Erythroblast (primary cell): ENCODE measurements around the gene LY86.
A peak's percentile ranks its signal among the peaks of the same experiment; 100 is the strongest.
"Not testable (repeated sequence)": the region's sequence is repeated elsewhere in the genome, so short reads cannot be mapped to it uniquely, and the experiment has no call there.

ENCODE experiments used
- DNase-seq, 2 experiments: peaks; one replicate each; lab custom pipeline; 2025; lab: John Stamatoyannopoulos, UW
- GATA1 ChIP-seq: IDR thresholded peaks from 2 replicates; pipeline ENCODE4 v1.6.1; 2011; ENCODE audit warnings: low read depth, mild to moderate bottlenecking, control low read depth, low read length, moderate library complexity
- POLR2A ChIP-seq: IDR thresholded peaks from 2 replicates; pipeline ENCODE4 v1.6.1; 2011; ENCODE audit warnings: mild to moderate bottlenecking, low read length

The LY86 gene

GRCh38 chr6:6654599-6655575, 66.4 kb downstream of the LY86 start:
- DNase-seq: peak in 1 of 2 experiments; percentile 12
- TF ChIP-seq GATA1 (no peak), POLR2A (no peak)

DNA sequence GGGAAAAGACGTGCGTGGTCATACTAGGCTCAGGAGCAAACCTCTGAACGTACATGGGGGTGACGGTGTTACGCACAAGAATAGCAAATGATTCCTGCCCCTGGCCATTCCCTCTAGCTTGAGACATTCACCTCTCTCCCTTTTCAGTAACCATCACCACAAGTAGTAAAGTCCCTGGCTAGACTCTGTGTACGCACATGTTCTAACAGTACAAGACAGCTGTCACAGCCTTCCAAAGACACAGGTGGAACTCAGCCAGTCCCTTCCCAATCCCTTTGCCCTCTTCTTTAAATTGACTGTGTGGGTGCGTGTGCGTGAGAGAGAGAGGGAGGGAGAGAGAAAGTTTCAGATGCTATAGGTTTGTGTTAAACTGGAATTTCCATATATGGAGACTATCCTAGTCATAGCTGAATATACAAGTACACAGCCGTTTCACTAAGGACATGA, 67.3 kb downstream of the LY86 start:
- no peak for DNase-seq
- TF ChIP-seq GATA1 (no peak), POLR2A (no peak)

GRCh38 chr6:6656287-6656686, 67.8 kb downstream of the LY86 start:
- no peak for TF ChIP-seq POLR2A
- TF ChIP-seq GATA1: no peak
- no peak for DNase-seq

- peak in 1 of 2 experiments; percentile 45 for DNase-seq
- TF ChIP-seq GATA1 (no peak), POLR2A (no peak)
Observed at GRCh38 chr6:6657085-6657819, 68.7 kb downstream of the LY86 start.

GRCh38 chr6:6657820-6658217, 69.3 kb downstream of the LY86 start:
- no peak for TF ChIP-seq POLR2A
- no peak for TF ChIP-seq GATA1

DNA sequence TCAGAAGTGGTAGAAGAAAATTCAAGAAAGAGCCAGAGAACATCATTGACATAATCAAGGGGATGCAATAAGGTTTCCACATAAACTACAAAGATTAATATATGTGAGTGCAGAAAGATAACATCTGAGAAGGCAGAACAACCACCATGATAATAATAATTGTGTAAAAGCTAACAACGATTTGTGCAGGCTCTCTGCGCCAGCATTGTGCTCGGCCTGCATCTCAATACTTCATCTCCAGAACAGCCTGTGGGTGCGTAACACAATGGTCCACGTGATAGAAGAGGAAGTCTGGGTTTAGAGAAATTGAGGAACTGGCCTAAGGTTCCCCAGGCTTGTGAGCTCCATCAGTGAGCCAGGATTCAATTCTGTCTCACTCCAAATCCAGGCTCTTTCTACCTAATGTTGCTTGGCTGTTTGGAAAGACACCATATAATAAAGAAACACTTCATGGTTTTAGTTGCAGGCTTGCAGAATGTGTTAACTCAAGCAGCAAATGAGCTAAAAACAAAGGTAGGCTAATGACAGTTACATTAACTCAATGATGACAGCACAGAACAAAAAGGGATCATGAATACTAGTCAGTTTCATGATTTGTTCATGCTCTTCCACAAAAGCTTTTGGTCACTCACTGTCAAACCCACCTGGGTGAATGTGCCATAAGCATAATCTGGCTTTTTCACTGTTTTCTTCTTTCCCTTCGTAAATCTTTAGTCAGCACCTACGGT, 71.2 kb downstream of the LY86 start:
- no peak for TF ChIP-seq POLR2A
- no peak for TF ChIP-seq GATA1
- no peak for DNase-seq

More at GRCh38 chr6:6657820-6658217, 69.3 kb downstream of the LY86 start:
- no peak for DNase-seq

DNA sequence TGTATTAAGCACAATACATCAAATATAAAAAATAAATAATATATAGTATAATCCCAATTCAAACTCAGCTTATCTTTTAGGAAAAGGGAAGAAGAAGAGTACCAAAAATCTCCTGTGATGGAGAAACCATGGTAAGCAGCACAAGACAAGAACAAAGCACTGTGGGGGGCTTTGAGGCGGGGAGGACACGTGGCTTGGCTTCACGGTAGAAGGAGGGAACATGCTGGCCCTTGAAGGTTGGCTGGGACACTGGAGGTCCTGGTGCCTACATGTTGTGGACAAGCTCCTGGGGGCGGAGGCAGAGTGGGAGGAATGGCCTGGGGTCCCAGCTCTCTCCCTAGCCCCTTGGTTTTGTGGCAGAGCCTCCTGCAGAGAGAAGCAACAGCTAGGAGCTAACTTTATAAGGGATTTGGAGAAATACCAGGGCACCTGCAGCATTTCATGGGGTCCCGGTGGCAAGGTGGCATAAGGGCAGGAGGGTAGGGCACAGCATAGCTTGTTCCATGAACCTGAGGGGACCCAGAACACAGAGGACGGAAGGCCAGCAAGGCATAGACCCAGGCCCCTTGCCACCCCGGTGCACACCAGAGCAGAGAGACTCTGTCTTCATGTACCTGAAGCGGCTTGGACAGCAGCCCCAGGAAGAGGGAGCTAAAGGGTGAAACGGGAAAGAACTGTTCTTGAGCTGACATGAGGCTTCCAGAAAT, 72.0 kb downstream of the LY86 start:
- TF ChIP-seq GATA1 (no peak), POLR2A (no peak)
- DNase-seq: no peak

GRCh38 chr6:6661191-6661590, 72.7 kb downstream of the LY86 start:
- TF ChIP-seq GATA1: no peak
- TF ChIP-seq POLR2A: no peak
- DNase-seq: peak in 1 of 2 experiments; percentile 6

DNA sequence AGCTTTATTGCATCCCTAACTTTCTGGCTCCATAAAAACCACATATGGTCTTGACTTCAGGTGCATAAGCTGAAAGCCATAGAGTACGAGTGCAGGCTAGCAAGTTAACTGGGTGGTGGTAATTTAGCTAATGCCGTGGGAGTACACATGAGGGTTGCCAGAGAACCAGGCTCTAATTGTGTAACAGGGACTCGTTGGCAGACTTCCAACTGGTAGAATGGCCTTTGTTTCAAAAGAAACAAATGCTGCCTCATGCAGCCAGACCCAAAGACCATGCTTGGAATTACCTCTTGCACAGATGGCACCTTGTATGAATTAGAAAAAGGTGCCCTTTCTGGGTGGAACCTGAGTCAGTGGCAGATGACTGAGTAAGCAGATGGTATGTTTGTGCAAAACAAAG, 73.2 kb downstream of the LY86 start:
- TF ChIP-seq GATA1 (no peak), POLR2A (no peak)
- peak; percentile 23 to 33 for DNase-seq

GRCh38 chr6:6663421-6664135, 75.1 kb downstream of the LY86 start:
- no peak for DNase-seq
- TF ChIP-seq GATA1 (no peak), POLR2A (no peak)

DNA sequence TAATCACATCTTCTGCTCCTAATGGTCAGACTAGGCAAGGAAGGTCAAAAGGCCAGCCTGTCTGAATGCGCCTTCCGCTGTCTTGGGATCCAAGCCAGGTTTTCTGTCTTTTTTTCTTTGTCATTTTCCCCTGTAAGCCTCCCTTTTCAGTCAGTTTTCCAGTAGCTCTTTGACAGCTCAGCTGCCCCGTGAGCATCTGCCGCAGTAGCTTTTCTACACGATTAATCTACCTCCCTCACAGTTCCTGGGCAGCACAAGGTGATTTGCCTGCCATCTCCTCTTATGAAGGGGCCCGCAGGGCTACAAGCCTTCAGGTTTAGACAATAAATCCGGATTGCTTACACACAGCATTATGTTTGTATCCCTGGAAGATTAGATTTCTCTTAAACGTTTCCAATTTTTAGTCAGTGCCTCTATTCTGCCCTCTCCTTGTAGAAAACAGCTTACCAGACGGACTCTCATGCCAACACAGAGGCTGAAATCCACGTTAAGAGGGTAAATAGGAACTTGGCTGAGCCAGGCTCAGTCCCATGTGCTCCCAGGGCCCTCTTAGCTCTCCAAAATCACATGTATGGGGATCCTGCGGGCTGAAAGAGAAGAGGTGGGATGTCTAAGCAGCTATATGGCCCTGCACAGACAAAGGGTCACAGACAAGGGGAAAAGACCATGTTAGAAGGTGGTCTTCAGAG, 77.2 kb downstream of the LY86 start:
- no peak for TF ChIP-seq POLR2A
- TF ChIP-seq GATA1: no peak
- DNase-seq: no peak

DNA sequence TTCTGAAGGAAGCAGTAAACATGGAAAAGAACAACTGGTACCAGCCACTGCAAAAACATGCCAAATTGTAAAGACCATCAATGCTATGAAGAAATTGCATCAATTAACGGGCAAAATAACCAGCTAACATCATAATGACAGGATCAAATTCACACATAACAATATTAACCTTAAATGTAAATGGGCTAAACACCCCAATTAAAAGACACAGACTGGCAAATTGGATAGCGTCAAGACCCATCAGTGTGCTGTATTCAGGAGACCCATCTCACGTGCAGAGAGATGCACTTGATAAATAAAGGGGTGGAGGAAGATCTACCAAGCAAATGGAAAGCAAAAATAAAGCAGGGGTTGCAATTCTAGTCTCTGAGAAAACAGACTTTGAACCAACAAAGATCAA, 81.6 kb downstream of the LY86 start:
- DNase-seq: not testable (repeated sequence)
